LNCAP (cell line): Measurements from ENCODE around the gene BCL2L1.

Experiments used
- CTCF ChIP-seq: fragments of 450-650 bp; IDR thresholded peaks from 2 replicates; pipeline ENCODE4 v1.5.1; 2017; ENCODE audit warnings: mild to moderate bottlenecking

The BCL2L1 gene

GRCh38 chr20:31721408-31722256, 1.0 kb downstream of the BCL2L1 start:
- TF ChIP-seq CTCF = no peak

DNA sequence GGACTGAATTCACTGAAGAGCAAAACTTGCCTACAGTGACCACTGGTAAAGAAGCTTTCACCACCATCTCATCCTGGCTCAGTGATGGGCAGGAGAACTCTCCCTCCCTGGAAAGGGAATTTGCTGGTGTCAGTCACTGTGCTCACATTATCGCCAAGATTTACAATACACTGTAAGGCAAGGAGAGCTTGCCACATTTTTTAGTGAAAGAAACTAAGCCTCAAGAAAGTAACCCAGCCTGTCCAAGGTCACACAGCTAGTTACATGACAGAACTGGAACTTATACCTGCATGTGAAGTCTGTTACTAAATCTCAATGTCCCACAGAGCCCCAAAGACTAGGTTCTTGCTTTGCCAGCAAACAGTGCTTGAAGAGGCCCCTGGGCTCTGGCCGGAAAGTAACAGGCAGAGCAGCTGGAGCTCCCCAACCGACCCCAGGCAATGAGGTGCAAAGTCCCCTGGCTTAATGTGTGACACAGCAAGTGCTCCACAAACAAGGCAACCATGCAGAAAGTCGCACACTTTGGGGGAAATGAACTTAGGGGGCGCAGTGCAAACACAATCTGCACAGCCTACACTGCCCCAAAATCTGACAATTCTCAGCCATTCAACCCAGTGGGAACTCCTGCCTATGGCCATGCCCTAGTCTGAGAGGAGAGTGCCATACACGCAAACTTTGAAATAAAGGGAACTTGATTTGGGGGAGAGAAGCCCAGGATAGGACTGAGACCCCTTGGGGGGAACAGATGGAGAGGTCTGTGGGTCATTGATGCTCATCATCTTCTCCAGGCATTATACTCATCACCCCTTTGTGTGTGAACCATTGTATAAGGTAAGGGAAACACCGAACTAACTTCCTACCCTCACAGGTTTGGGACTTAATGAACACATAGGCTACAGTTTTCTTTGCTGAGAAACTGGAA, 1.9 kb downstream of the BCL2L1 start:
- no peak for TF ChIP-seq CTCF

DNA sequence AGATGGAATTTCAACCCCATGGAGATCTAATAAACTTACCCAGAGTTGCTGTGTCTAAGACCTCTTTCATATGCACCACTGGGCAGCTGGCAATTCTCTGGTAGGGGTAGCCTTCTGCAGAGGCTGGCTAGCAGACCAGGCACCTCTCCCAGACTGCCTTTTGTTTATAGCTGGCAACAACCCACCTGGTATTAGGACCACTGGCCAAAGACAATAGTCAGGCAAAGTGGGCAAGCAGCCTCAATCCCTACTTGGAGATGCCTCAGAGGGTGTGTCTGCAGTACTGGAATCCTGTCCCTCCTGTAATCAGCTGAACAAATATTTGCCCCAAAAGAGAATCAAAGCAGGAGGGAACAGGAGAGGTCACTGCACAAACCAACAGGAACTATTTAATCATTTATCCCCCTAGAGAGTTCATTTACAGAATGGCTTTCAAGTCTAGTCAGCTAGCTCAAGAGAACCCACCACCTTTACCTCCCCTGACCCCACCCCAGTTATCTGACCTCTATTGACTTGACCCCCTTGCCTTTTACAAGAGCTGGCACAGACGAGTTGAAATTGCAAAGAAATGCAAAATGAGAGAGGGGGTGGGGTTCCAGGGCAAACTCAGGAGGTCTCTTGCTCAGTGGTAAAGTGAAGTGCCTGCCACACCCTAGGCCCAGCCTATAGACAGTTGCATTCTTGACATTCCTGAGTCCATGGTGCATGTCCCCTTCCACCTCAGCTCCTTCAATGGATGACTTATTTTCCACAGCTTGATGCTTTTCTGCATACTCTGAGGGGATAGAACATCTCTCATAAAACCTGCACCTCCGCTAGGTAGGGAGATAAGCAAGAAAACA, 2.8 kb downstream of the BCL2L1 start:
- TF ChIP-seq CTCF = no peak

DNA sequence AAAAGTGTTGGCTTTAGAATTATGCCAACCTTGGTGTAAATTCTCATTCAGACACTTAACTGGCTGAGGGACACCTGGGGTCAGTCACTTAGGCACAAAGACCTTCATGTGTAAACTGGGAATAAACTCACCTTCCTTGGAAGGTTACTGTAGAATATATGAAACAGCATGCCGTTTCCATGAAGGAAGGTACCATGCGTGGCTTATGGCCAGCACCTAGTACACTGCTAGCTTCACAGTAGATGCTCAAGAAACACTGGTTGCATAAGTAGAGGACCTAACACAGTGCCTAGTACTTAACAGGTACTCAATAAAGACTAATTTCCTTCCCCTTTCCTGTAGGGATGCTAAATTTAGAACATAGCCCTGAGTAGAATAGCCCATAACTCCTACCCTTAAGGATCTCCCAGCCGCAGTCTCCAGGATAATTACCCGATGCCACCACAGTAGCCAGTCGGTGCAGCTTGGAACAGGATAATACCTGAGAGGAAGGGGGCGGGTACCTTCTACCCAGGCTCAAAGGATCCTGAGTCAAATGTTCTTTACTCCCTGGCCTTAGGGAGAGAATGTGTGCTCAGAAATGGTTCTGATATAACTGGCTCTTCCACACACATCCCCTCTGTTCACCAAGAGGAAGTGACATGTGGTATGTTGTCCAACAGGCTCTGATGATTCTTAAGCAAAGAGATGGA, 3.6 kb downstream of the BCL2L1 start:
- no peak for TF ChIP-seq CTCF

DNA sequence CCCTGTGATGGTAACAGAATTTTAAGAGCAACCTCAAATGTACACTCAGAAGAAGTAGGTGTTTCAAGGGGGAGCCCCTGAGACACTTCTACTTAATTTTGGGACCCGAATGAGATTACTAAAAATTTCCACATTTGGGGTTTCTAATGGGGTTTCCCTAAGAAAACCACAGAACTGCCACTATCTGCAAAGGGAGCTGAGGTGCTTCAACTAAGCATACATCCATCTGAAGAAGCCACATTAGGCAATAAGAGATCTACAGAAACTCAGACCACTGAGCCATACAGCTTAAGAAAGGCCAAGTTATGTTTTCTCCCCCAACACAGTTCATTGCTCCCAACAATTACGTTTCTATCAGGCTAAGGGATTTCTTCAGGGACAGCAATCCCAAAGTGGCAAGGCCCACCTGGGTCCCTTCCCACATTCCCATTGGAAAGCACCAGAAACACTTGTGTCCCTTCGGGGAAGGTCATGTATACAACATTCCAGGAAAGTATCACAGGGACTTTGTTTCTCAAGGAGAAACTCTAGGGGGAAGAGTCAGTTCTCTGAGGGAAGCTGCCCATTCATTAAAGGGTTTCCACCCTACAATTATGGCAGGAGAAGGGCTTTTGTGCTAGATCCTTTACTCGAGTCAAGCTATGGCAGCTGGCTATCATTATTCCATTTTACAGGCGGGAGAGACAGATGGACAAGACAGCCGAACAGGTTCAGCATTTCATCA, 5.0 kb downstream of the BCL2L1 start:
- no peak for TF ChIP-seq CTCF

DNA sequence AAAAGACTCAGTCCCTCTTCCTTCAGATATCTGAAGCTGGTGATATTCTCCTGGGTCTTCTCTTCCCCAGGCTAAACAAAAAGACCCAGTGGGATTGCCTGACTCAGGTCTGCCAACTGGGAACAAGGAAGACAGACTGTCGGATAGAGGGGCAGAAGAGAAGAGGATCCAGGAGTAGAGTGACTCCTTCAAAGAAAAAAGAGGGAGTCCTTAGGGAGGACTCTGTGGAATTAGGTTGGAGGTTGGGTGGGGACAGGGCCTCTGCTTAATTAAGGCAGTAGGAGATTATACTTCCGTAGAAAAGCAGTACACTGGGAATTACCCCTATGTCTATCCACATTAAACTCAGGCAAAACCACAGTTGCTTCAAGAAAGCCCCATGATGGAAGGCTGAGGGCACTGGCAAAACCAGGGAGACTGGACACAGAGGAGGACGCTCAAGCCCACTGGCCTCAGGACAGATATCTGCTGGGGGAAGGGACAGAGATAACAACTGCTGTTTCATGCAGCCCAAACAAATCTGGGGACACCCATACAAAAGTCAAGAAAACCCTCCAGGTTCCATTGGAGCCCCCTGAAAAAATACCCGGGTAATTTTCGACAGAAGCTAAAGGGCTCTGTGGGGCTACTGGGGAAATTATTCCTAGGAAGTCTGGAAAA, 5.7 kb downstream of the BCL2L1 start:
- no peak for TF ChIP-seq CTCF
